ENCODE data around the gene CMIP.

CMIP gene

DNA sequence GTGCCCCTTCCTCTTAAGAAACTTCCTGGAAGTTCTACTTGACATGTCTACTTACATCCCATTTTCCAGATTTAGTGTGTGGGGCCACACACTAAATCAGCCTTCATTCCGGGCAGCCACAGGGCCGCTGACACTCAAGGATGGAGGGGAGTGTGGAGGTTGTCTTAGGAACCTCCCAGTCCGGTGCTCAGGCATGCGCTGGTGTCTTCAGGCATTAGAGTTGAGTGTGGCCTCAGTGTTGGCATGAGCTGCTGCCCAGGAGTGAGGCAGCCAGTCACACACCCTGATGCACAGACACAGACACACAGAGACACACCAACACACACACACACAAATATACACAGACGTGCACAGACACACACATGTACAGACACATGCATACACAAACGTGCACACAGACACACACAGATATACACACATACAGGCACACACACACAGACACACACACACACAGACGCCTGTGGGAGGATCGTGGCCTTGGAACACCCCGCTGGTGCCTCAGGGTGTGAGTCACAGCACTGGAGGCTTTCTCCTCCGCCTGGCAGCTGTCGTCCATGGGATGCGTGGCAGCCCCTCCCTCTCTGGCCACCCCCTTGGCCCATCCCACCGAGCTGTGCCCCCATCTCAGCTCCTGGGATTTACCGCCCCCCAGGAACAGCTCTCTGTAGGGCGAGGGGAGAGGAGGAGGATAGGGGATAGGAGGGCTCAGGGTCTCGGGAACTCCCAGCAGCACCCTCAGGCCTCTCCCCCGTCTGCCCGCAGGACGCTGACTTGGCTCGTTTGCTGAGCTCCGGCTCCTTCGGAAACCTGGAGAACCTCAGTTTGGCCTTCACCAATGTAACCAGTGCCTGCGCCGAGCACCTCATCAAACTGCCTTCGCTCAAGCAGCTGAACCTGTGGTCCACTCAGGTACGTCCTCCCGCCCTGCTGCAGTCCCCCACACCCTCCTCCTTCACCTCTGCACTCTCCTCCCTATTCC is 258.9 kb downstream of the CMIP start:
- H3K9ac ChIP-seq (ENCODE audit: insufficient read length, low read depth): no peak overlapping the region
- TF ChIP-seq YY1 (IDR thresholded peaks at IDR 0.05; ENCODE audit: insufficient read depth, insufficient read length): no peak
- no peak for TF ChIP-seq ZNF274 (IDR thresholded peaks at IDR 0.05; ENCODE audit: low read depth, low read length)
- TF ChIP-seq SUZ12 (IDR thresholded peaks at IDR 0.05; ENCODE audit: extremely low read depth, insufficient read depth, insufficient read length): no peak
- no peaks in the 10 kb centered on the region for H3K27me3 ChIP-seq (ENCODE audit: insufficient read depth, insufficient read length)
- no peak overlapping the region for H3K4me3 ChIP-seq (ENCODE audit: insufficient read length, low read depth)
- no peak for DNase-seq (ENCODE audit: low read depth, low spot score)
- H3K4me1 ChIP-seq (ENCODE audit: insufficient read depth, insufficient read length): peaks cover 10% of the 10 kb centered on the region
- H3K9me3 ChIP-seq (ENCODE audit: insufficient read depth, low read length): no peaks in the 10 kb centered on the region
- H3K36me3 ChIP-seq (ENCODE audit: insufficient read depth, insufficient read length, low read length): peaks cover 87% of the 10 kb centered on the region

GRCh38 chr16:81705261-81705660 is 260.7 kb downstream of the CMIP start:
- Histone ChIP-seq H3K27me3 (ENCODE audit: insufficient read depth, insufficient read length) (no peaks in the 10 kb centered on the region), H3K36me3 (ENCODE audit: insufficient read depth, insufficient read length, low read length) (peaks cover 82% of the 10 kb centered on the region), H3K4me3 (ENCODE audit: insufficient read length, low read depth) (no peak overlapping the region), H3K9me3 (ENCODE audit: insufficient read depth, low read length) (no peaks in the 10 kb centered on the region), H3K9ac (ENCODE audit: insufficient read length, low read depth) (no peak overlapping the region), H3K4me1 (ENCODE audit: insufficient read depth, insufficient read length) (peaks cover 10% of the 10 kb centered on the region)
- TF ChIP-seq YY1 (IDR thresholded peaks at IDR 0.05; ENCODE audit: insufficient read depth, insufficient read length): no peak
- no peak for TF ChIP-seq ZNF274 (IDR thresholded peaks at IDR 0.05; ENCODE audit: low read depth, low read length)
- no peak for TF ChIP-seq SUZ12 (IDR thresholded peaks at IDR 0.05; ENCODE audit: extremely low read depth, insufficient read depth, insufficient read length)
- DNase-seq (ENCODE audit: low read depth, low spot score): no peak

DNA sequence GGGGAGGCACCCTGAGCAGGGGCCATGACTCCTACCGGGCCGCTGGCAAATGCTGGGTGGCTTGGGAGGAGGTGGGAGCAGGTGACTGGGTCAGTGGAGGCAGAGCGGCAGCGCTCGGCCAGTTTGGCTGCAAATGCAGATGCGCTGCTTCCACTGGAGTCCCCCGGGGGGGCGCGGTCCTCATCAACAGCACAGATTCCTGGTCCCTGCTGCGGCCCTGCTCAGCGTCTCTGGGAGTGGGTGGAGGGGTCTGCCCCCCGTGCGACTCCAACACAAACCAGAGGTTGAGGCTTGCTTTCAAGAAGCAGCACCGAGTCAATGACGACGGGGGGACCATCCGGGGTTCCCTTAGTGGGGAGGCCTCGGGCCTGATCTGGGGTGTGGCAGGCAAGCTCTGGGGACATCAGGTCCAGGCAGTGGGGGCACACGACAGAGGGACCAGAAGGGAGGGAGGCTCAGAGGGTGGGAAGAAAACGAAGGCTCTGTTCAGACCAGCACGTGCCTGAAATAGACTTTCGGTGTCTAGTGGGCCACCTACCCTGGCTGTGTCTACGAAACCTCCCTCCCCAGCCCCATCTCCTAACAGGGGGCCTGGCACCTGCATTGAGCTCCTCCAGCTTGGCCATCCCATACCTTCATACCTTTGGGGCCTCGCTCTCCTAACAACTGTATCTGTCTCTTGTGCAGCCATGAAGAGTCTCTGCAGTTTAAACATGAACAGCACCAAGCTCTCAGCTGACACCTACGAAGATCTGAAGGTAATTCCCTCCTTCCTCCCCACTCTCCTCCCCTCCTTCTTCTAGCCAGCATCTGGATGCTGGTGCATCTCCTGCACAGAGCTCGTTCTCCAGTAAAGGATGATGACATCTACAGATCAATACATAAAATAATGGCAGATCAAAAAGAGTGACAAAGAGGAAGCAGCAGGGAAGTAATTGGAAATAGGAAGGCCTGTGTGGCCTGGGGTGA is 262.0 kb downstream of the CMIP start:
- Histone ChIP-seq H3K36me3 (ENCODE audit: insufficient read depth, insufficient read length, low read length) (peaks cover 71% of the 10 kb centered on the region), H3K9ac (ENCODE audit: insufficient read length, low read depth) (no peak overlapping the region), H3K9me3 (ENCODE audit: insufficient read depth, low read length) (no peaks in the 10 kb centered on the region), H3K4me1 (ENCODE audit: insufficient read depth, insufficient read length) (peaks cover 10% of the 10 kb centered on the region), H3K4me3 (ENCODE audit: insufficient read length, low read depth) (no peak overlapping the region), H3K27me3 (ENCODE audit: insufficient read depth, insufficient read length) (no peaks in the 10 kb centered on the region)
- no peak for DNase-seq (ENCODE audit: low read depth, low spot score)
- TF ChIP-seq ZNF274 (IDR thresholded peaks at IDR 0.05; ENCODE audit: low read depth, low read length): no peak
- TF ChIP-seq YY1 (IDR thresholded peaks at IDR 0.05; ENCODE audit: insufficient read depth, insufficient read length): no peak
- no peak for TF ChIP-seq SUZ12 (IDR thresholded peaks at IDR 0.05; ENCODE audit: extremely low read depth, insufficient read depth, insufficient read length)

DNA sequence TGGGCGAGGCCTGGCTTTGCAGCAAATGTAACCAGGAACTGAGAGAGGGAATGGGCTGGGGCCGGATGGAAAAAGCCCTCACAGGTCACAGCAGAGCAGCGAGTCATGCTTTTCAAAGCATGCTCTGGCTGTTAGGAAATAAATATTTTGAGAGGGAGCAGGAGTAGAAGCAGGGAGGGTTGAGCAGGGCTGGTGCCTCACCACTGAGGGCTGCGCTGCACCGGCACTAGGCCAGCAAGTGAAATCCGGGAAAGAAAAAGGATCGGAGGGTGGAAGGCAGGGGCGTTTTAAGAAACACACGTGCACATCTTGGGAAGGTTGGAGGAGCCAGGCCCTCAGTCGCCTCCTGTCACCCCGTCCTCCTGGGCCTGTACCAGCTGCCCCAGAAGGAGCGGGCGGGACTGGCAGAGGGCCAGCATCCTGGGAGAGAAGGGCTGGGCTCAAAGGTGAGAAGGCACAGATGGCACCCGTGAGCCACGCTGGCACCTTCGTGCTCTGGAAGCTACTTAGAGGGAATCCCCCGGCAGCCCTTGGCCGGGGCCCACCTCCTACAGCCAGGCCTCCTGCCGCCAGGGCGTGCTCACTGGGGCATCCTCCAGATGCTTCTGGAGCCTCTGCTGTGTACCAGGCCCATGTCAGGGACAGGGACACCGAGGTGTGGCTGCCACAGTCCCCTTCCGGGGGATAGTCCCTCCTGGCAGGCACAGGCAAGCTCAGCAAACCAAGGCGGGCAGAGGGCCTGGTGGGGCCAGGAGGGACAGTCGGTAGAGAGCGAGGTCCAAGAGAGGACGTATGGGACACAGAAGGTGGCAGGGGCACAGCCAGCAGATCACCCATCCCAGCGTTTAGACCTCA is 263.0 kb downstream of the CMIP start:
- Histone ChIP-seq H3K36me3 (ENCODE audit: insufficient read depth, insufficient read length, low read length) (peaks cover 61% of the 10 kb centered on the region), H3K9ac (ENCODE audit: insufficient read length, low read depth) (no peak overlapping the region), H3K4me3 (ENCODE audit: insufficient read length, low read depth) (no peak overlapping the region), H3K27me3 (ENCODE audit: insufficient read depth, insufficient read length) (no peaks in the 10 kb centered on the region), H3K9me3 (ENCODE audit: insufficient read depth, low read length) (no peaks in the 10 kb centered on the region), H3K4me1 (ENCODE audit: insufficient read depth, insufficient read length) (peaks cover 15% of the 10 kb centered on the region)
- no peak for DNase-seq (ENCODE audit: low read depth, low spot score)
- TF ChIP-seq YY1 (IDR thresholded peaks at IDR 0.05; ENCODE audit: insufficient read depth, insufficient read length) (no peak), SUZ12 (IDR thresholded peaks at IDR 0.05; ENCODE audit: extremely low read depth, insufficient read depth, insufficient read length) (no peak)

- no peak overlapping the region for H3K4me3 ChIP-seq (ENCODE audit: insufficient read length, low read depth)
- DNase-seq (ENCODE audit: low read depth, low spot score): no peak
Observed at GRCh38 chr16:81708266-81709015, 263.8 kb downstream of the CMIP start.

More at GRCh38 chr16:81708266-81709015, 263.8 kb downstream of the CMIP start:
- H3K27me3 ChIP-seq (ENCODE audit: insufficient read depth, insufficient read length): no peaks in the 10 kb centered on the region
- H3K9ac ChIP-seq (ENCODE audit: insufficient read length, low read depth): no peak overlapping the region
- H3K4me1 ChIP-seq (ENCODE audit: insufficient read depth, insufficient read length): peaks cover 15% of the 10 kb centered on the region
- TF ChIP-seq YY1 (IDR thresholded peaks at IDR 0.05; ENCODE audit: insufficient read depth, insufficient read length): no peak
- no peak for TF ChIP-seq SUZ12 (IDR thresholded peaks at IDR 0.05; ENCODE audit: extremely low read depth, insufficient read depth, insufficient read length)
- TF ChIP-seq ZNF274 (IDR thresholded peaks at IDR 0.05; ENCODE audit: low read depth, low read length): no peak
- H3K9me3 ChIP-seq (ENCODE audit: insufficient read depth, low read length): no peaks in the 10 kb centered on the region
- peaks cover 54% of the 10 kb centered on the region for H3K36me3 ChIP-seq (ENCODE audit: insufficient read depth, insufficient read length, low read length)

Data from NT2/D1 (cell line).